C4-2B (cell line): ENCODE measurements around the gene E4F1.

ENCODE experiments used
- H3K27ac ChIP-seq: fragments of 450-650 bp; 2 replicates; pipeline ENCODE4 v1.5.1; 2017
- ZFX ChIP-seq: fragments of 450-650 bp; IDR thresholded peaks from 2 replicates; pipeline ENCODE4 v1.6.1; 2017
- TF ChIP-seq, protein P1 (sequence below): fragments of 450-650 bp; conservative IDR thresholded peaks from 2 replicates; pipeline ENCODE4 v1.5.1; 2017; ENCODE audit warnings: mild to moderate bottlenecking

Gene E4F1, protein sequence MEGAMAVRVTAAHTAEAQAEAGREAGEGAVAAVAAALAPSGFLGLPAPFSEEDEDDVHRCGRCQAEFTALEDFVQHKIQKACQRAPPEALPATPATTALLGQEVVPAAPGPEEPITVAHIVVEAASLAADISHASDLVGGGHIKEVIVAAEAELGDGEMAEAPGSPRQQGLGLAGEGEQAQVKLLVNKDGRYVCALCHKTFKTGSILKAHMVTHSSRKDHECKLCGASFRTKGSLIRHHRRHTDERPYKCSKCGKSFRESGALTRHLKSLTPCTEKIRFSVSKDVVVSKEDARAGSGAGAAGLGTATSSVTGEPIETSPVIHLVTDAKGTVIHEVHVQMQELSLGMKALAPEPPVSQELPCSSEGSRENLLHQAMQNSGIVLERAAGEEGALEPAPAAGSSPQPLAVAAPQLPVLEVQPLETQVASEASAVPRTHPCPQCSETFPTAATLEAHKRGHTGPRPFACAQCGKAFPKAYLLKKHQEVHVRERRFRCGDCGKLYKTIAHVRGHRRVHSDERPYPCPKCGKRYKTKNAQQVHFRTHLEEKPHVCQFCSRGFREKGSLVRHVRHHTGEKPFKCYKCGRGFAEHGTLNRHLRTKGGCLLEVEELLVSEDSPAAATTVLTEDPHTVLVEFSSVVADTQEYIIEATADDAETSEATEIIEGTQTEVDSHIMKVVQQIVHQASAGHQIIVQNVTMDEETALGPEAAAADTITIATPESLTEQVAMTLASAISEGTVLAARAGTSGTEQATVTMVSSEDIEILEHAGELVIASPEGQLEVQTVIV

DNA sequence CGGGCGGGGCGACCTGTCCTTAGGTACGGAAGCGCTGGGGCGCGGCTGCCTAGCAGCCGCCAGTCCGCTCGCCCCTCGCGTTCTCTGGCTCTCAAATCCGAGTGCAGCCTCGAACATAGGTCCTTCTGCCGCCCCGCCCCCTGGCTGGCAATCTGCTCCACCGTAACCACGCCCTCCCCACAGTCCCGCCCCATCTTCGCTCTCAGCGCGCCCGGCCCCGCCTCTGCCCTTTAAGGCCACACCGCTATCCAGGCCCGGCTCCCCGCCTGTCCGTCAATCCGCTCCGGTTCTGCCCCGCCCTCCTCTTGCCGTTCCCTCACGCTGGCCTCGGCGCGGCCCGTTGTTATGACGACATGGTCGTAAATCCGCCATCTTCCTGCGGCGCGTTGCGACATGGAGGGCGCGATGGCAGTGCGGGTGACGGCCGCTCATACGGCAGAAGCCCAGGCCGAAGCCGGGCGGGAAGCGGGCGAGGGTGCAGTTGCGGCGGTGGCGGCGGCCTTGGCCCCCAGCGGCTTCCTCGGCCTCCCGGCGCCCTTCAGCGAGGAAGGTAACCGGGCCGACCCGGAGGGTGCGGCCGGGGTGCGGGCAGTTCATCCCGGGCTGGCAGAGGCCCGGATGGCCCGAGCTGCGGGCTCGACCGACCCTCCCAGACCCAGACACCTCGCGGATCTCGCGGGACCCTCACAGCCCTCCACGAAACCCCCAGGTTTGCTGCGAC, at the start of gene E4F1:
Gene E4F1 (plus strand): TSS at position 371 of the 721 bp plus-strand sequence. CDS start 23 bp downstream, at position 394.
- H3K27ac ChIP-seq = peak within 1 kb of the TSS; percentile 93
- TF ChIP-seq ZFX = peak; percentile 85
- TF ChIP-seq, protein P1, sequence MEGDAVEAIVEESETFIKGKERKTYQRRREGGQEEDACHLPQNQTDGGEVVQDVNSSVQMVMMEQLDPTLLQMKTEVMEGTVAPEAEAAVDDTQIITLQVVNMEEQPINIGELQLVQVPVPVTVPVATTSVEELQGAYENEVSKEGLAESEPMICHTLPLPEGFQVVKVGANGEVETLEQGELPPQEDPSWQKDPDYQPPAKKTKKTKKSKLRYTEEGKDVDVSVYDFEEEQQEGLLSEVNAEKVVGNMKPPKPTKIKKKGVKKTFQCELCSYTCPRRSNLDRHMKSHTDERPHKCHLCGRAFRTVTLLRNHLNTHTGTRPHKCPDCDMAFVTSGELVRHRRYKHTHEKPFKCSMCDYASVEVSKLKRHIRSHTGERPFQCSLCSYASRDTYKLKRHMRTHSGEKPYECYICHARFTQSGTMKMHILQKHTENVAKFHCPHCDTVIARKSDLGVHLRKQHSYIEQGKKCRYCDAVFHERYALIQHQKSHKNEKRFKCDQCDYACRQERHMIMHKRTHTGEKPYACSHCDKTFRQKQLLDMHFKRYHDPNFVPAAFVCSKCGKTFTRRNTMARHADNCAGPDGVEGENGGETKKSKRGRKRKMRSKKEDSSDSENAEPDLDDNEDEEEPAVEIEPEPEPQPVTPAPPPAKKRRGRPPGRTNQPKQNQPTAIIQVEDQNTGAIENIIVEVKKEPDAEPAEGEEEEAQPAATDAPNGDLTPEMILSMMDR = no peak

DNA sequence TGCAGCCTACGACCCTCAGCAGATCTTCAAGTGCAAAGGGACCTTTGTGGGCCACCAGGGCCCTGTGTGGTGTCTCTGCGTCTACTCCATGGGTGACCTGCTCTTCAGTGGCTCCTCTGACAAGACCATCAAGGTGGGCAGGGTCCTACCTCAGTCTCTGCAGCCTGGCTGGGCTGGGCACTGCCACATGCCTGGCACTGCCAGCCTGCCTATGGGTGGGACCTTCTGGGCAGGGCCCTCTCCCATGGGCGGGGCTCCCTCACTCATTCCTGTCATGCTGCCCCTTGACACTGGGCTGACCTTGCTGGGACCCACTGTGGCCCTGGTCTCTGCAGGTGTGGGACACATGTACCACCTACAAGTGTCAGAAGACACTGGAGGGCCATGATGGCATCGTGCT, 49.5 kb upstream of the E4F1 start:
- no peak for TF ChIP-seq ZFX
- TF ChIP-seq, protein P1 = no peak
- H3K27ac ChIP-seq = no peak overlapping the region

DNA sequence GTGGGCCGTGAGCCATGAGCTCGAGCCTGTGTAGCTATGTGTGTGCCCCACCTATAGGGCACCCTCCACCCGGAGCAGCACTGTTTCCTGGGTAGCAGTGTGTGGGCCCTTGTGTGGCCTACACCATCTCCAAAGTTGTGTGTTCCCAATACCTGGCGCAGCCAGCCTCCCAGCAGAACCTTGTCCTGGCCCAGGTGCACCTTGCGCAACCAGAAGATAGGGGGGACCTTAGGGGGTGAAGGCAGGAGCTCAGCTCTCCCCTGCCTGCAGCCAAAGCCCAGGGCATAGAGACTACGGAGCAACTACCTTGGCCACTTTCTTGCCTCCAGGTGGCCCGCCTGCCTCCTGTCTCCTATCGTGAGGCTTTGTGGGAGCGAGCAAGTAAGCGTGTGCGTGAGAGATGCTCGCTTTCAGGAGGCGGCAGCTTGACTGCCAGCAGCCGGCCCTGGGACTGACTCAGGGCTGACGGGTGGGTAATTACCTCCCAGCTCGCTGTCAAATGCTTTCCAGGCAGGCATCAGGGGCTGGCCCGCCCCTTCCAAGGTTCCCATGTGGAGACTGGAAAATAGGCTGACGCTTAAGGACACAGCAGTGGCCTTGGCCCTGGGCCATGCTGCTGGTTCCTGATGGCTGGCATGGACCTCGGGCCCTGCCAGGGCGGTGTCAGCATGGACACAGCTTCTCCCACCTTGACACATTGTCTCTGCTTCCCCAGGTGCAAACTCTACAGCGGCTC, 48.8 kb upstream of the E4F1 start:
- H3K27ac ChIP-seq = no peak overlapping the region
- no peak for TF ChIP-seq ZFX
- TF ChIP-seq, protein P1 = no peak

DNA sequence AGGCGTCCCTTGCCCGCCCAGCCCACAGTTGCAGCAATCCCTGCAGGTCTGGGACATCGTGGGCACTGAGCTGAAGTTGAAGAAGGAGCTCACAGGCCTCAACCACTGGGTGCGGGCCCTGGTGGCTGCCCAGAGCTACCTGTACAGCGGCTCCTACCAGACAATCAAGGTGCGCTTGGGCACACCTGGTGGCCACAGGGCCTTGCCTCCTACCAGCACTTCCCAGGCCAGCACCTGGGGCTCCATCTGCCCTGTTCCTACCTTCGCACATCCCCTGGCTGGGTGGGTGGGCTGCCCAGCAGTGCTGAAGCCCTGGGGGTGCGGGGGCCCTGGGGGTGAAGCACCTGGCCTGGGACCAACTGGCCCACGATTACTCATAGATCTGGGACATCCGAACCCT, 47.9 kb upstream of the E4F1 start:
- no peak for TF ChIP-seq ZFX
- TF ChIP-seq, protein P1 = no peak
- no peak overlapping the region for H3K27ac ChIP-seq

DNA sequence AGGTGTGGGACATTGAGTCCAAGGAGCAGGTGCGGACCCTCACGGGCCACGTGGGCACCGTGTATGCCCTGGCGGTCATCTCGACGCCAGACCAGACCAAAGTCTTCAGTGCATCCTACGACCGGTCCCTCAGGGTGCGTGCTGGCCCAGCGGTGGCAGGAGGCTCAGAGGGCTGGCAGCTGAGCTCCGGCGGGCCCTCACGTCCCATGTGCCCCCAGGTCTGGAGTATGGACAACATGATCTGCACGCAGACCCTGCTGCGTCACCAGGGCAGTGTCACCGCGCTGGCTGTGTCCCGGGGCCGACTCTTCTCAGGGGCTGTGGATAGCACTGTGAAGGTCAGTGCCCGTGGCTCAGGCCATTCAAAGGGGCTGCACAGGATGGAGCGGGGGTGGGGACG, 47.3 kb upstream of the E4F1 start:
- no peak overlapping the region for H3K27ac ChIP-seq
- TF ChIP-seq, protein P1 = no peak
- no peak for TF ChIP-seq ZFX

DNA sequence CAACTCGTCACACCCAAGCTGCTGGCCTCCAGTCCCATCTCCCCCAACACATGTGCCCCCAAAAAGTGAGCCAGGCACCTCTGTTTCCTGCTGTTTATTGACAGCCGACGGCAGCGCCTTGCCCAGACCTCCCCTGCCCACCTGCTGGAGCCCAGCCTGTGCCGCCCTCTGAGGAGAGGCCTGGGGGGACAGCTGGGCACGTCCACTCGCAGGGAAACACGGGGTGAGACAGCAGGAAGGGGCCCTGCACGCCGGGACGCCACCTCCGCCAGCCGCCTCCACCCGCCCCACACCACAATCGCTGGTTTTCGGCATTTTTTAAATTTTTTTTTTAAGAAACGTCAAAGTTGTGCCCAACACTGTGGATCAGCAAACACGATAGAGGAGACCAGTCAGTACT, 46.3 kb upstream of the E4F1 start:
- H3K27ac ChIP-seq = no peak overlapping the region
- TF ChIP-seq ZFX = no peak
- TF ChIP-seq, protein P1 = no peak
